Neural progenitor cell (in vitro differentiated cells): Measurements from ENCODE around the gene OPN1MW2. TPM values are rescaled to one million over a fixed set of nuclear protein-coding genes. Genes with fewer than 3 reads are reported as not detected.
"Not testable (repeated sequence)": the region's sequence is repeated elsewhere in the genome, so short reads cannot be mapped to it uniquely, and the experiment has no call there.

Source experiments
- DNase-seq: peaks from one replicate; pipeline ENCODE4 v3.0.0-alpha.2; 2016; ENCODE audit warnings: low spot score
- H2AFZ ChIP-seq: fragments of 200-600 bp; sonication (generic); replicated peaks from 2 replicates; pipeline ENCODE4 v1.6.1; 2016; ENCODE audit warnings: antibody characterized with exemption
- H3F3A ChIP-seq: fragments of 200-600 bp; sonication (generic); 2 replicates; pipeline ENCODE4 v1.6.1; 2016; ENCODE audit warnings: antibody characterized with exemption, low read depth
- H3K27ac ChIP-seq: fragments of 200-600 bp; sonication (generic); 2 replicates; pipeline ENCODE4 v1.5.1; 2016; ENCODE audit warnings: mild to moderate bottlenecking
- H3K27me3 ChIP-seq: fragments of 200-600 bp; sonication (generic); 2 replicates; pipeline ENCODE4 v1.6.1; 2016; ENCODE audit warnings: mild to moderate bottlenecking, moderate library complexity
- H3K36me3 ChIP-seq: fragments of 200-600 bp; sonication (generic); 2 replicates; pipeline ENCODE4 v1.5.1; 2016
- H3K4me1 ChIP-seq: fragments of 200-600 bp; sonication (generic); 2 replicates; pipeline ENCODE4 v1.6.1; 2016; ENCODE audit warnings: mixed run types
- H3K4me2 ChIP-seq: fragments of 200-600 bp; sonication (generic); 2 replicates; pipeline ENCODE4 v1.6.1; 2016
- H3K4me3 ChIP-seq: fragments of 200-600 bp; sonication (generic); 2 replicates; pipeline ENCODE4 v1.5.1; 2016
- H3K79me2 ChIP-seq: fragments of 200-600 bp; sonication (generic); 2 replicates; pipeline ENCODE4 v1.6.1; 2016; ENCODE audit warnings: low read depth
- H3K9ac ChIP-seq: fragments of 200-600 bp; sonication (generic); 2 replicates; pipeline ENCODE4 v1.6.1; 2016
- H3K9me3 ChIP-seq: fragments of 200-600 bp; sonication (generic); 2 replicates; pipeline ENCODE4 v1.5.1; 2016; ENCODE audit warnings: low read depth
- H4K20me1 ChIP-seq: fragments of 200-600 bp; sonication (generic); 2 replicates; pipeline ENCODE4 v1.6.1; 2016; ENCODE audit warnings: low read depth
- H3K27ac Mint-ChIP-seq: 3 replicates; pipeline ENCODE4 v1.8.0; 2021; ENCODE audit warnings: mixed read lengths
- H3K27me3 Mint-ChIP-seq: 2 replicates; pipeline ENCODE4 v1.8.0; 2022; ENCODE audit warnings: low read depth, mild to moderate bottlenecking, inconsistent platforms, moderate library complexity, mixed read lengths; ENCODE audit not compliant: insufficient read depth
- H3K36me3 Mint-ChIP-seq: 3 replicates; pipeline ENCODE4 v1.8.0; 2021; ENCODE audit warnings: mixed read lengths
- H3K4me1 Mint-ChIP-seq: 3 replicates; pipeline ENCODE4 v1.8.0; 2021; ENCODE audit warnings: mixed read lengths
- H3K4me3 Mint-ChIP-seq: 3 replicates; pipeline ENCODE4 v1.8.0; 2021; ENCODE audit warnings: mild to moderate bottlenecking, moderate library complexity, mixed read lengths
- H3K9me3 Mint-ChIP-seq: 3 replicates; pipeline ENCODE4 v1.8.0; 2020; ENCODE audit warnings: mixed read lengths
- total RNA-seq: library from RNA; depleted of rRNA; stranded (reverse); fragments of >200 nt; gene quantifications from 2 replicates; pipeline ENCODE4 v1.2.3, GENCODE V29; 2015; ENCODE audit warnings: low replicate concordance

Gene OPN1MW2
- not detected in 2 replicates for total RNA-seq

- not testable (repeated sequence) for H3F3A ChIP-seq, H3K4me2 ChIP-seq, H4K20me1 ChIP-seq, H3K27ac Mint-ChIP-seq, H3K27ac ChIP-seq, H3K36me3 Mint-ChIP-seq, H3K4me1 ChIP-seq, H3K9me3 Mint-ChIP-seq, H3K79me2 ChIP-seq, H2AFZ ChIP-seq, H3K4me3 ChIP-seq, H3K9ac ChIP-seq, H3K4me3 Mint-ChIP-seq, DNase-seq, H3K4me1 Mint-ChIP-seq, H3K27me3 ChIP-seq, H3K36me3 ChIP-seq, H3K27me3 Mint-ChIP-seq, H3K9me3 ChIP-seq
Observed at GRCh38 chrX:154219456-154219855, at the start of gene OPN1MW2. TSS of gene OPN1MW2 (plus strand) at chrX:154219756. CDS start at chrX:154219816, 60 bp downstream.

- H3K4me3 Mint-ChIP-seq, result not testable (repeated sequence)
Observed at GRCh38 chrX:154172535-154172943, 47.0 kb upstream of the OPN1MW2 start.

GRCh38 chrX:154174356-154174755 lies 45.2 kb upstream of the OPN1MW2 start:
- H3K27ac Mint-ChIP-seq, H3K36me3 ChIP-seq, H3F3A ChIP-seq, H3K9me3 ChIP-seq, DNase-seq, H3K9me3 Mint-ChIP-seq, H2AFZ ChIP-seq, H3K27me3 Mint-ChIP-seq, H3K9ac ChIP-seq, H3K79me2 ChIP-seq, H3K27me3 ChIP-seq, H3K4me1 ChIP-seq, H3K27ac ChIP-seq, H3K36me3 Mint-ChIP-seq, H3K4me3 ChIP-seq, H3K4me2 ChIP-seq, H3K4me3 Mint-ChIP-seq, H4K20me1 ChIP-seq, H3K4me1 Mint-ChIP-seq: not testable (repeated sequence)

More at GRCh38 chrX:154172535-154172943, 47.0 kb upstream of the OPN1MW2 start:
- H3K36me3 Mint-ChIP-seq, DNase-seq, H3K4me3 ChIP-seq, H3F3A ChIP-seq, H3K4me1 Mint-ChIP-seq, H2AFZ ChIP-seq, H3K79me2 ChIP-seq, H3K9me3 Mint-ChIP-seq, H3K4me1 ChIP-seq, H3K27me3 Mint-ChIP-seq, H3K9ac ChIP-seq, H3K27me3 ChIP-seq, H4K20me1 ChIP-seq, H3K9me3 ChIP-seq, H3K4me2 ChIP-seq, H3K27ac Mint-ChIP-seq, H3K36me3 ChIP-seq, H3K27ac ChIP-seq: not testable (repeated sequence)

- not testable (repeated sequence) for H3K4me2 ChIP-seq, H3K9ac ChIP-seq, H3K9me3 Mint-ChIP-seq, H3K27ac Mint-ChIP-seq, H3K4me3 Mint-ChIP-seq, H3K27me3 Mint-ChIP-seq, H2AFZ ChIP-seq, H3K4me3 ChIP-seq, H3K79me2 ChIP-seq, H3K27me3 ChIP-seq, H3K4me1 Mint-ChIP-seq, H3K4me1 ChIP-seq, H3F3A ChIP-seq, DNase-seq, H3K36me3 Mint-ChIP-seq, H3K27ac ChIP-seq, H3K9me3 ChIP-seq, H4K20me1 ChIP-seq, H3K36me3 ChIP-seq
Observed at GRCh38 chrX:154182296-154182695, 37.3 kb upstream of the OPN1MW2 start, which contains the start of gene OPN1MW. TSS of gene OPN1MW (plus strand) at chrX:154182596. CDS start at chrX:154182678, 82 bp downstream.

- not testable (repeated sequence) for H3K27ac ChIP-seq, DNase-seq, H3K9me3 ChIP-seq, H3K9ac ChIP-seq, H3K79me2 ChIP-seq, H3K4me2 ChIP-seq, H3K27me3 ChIP-seq, H2AFZ ChIP-seq, H3K27me3 Mint-ChIP-seq, H3K4me1 Mint-ChIP-seq, H3K4me1 ChIP-seq, H3K36me3 Mint-ChIP-seq, H3F3A ChIP-seq, H3K27ac Mint-ChIP-seq, H3K4me3 ChIP-seq, H3K4me3 Mint-ChIP-seq, H3K9me3 Mint-ChIP-seq, H4K20me1 ChIP-seq, H3K36me3 ChIP-seq
Observed at GRCh38 chrX:154183794-154184193, 35.8 kb upstream of the OPN1MW2 start.

GRCh38 chrX:154192846-154193245 lies 26.7 kb upstream of the OPN1MW2 start:
- not testable (repeated sequence) for H3K36me3 ChIP-seq, H3K4me1 ChIP-seq, H3K4me3 Mint-ChIP-seq, H3F3A ChIP-seq, H3K27ac ChIP-seq, H3K27me3 ChIP-seq, H3K4me3 ChIP-seq, DNase-seq, H3K9ac ChIP-seq, H3K79me2 ChIP-seq, H4K20me1 ChIP-seq, H3K27ac Mint-ChIP-seq, H3K9me3 Mint-ChIP-seq, H3K4me1 Mint-ChIP-seq, H3K36me3 Mint-ChIP-seq, H3K27me3 Mint-ChIP-seq, H3K9me3 ChIP-seq, H2AFZ ChIP-seq, H3K4me2 ChIP-seq

- H3K4me1 Mint-ChIP-seq, H3K27me3 ChIP-seq, H3F3A ChIP-seq, H3K27ac Mint-ChIP-seq, H3K4me1 ChIP-seq, H3K9me3 ChIP-seq, H3K4me3 ChIP-seq, H3K36me3 Mint-ChIP-seq, H3K9me3 Mint-ChIP-seq, DNase-seq, H3K4me3 Mint-ChIP-seq, H3K27me3 Mint-ChIP-seq, H3K9ac ChIP-seq, H3K4me2 ChIP-seq, H3K79me2 ChIP-seq, H3K36me3 ChIP-seq, H4K20me1 ChIP-seq, H2AFZ ChIP-seq, H3K27ac ChIP-seq: not testable (repeated sequence)
Observed at GRCh38 chrX:154194316-154194715, 25.2 kb upstream of the OPN1MW2 start.

- H3K9me3 ChIP-seq, H3K79me2 ChIP-seq, H3K36me3 Mint-ChIP-seq, H3K27me3 ChIP-seq, H3F3A ChIP-seq, DNase-seq, H3K27ac Mint-ChIP-seq, H3K9ac ChIP-seq, H3K9me3 Mint-ChIP-seq, H3K27ac ChIP-seq, H3K36me3 ChIP-seq, H3K27me3 Mint-ChIP-seq, H3K4me2 ChIP-seq, H4K20me1 ChIP-seq, H3K4me3 ChIP-seq, H2AFZ ChIP-seq, H3K4me1 ChIP-seq, H3K4me1 Mint-ChIP-seq, H3K4me3 Mint-ChIP-seq: not testable (repeated sequence)
Observed at GRCh38 chrX:154196466-154196865, 23.1 kb upstream of the OPN1MW2 start.
